ENCODE data around the gene RFX8. TPM values are rescaled to one million over a fixed set of nuclear protein-coding genes. Genes with fewer than 3 reads are reported as not detected.

The RFX8 gene
- total and polyA plus RNA-seq, 2 of the 8 experiments (the other 6 are each of a cell fraction or from before 2014, with no cell fraction given): 0.60 to 0.97 TPM

DNA sequence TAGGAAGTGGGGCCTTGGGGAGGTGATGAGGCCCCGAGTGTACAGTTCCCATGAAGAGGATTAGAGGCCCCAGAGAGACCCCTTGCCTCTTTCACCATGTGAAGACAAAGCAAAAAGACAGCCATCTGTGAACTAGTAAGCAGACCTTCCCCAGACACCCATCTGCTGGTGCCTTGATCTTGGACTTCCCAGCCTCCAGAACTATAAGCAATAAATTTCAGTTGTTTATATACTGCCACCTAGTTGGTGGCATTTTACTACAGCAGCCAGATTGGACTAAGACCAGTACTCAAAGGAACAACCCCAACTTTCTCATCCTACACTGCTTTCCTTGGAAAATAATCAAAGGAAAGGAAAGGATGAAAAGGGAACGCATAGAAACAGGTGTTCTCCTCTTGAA is 59.7 kb downstream of the RFX8 start (continued):
- TF ChIP-seq, protein P1, sequence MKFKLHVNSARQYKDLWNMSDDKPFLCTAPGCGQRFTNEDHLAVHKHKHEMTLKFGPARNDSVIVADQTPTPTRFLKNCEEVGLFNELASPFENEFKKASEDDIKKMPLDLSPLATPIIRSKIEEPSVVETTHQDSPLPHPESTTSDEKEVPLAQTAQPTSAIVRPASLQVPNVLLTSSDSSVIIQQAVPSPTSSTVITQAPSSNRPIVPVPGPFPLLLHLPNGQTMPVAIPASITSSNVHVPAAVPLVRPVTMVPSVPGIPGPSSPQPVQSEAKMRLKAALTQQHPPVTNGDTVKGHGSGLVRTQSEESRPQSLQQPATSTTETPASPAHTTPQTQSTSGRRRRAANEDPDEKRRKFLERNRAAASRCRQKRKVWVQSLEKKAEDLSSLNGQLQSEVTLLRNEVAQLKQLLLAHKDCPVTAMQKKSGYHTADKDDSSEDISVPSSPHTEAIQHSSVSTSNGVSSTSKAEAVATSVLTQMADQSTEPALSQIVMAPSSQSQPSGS (IDR thresholded peaks at IDR 0.05; ENCODE audit: low read length): no peak
- TF ChIP-seq SP4 (IDR thresholded peaks at IDR 0.05; ENCODE audit: low read length) (no peak), JUND (IDR thresholded peaks at IDR 0.05; ENCODE audit: low read length) (no peak), SAP30 (IDR thresholded peaks at IDR 0.05; ENCODE audit: insufficient read depth, insufficient replicate concordance, low read length) (no peak)

All from H1 (cell line).